GM12878 (cell line): Measurements from ENCODE around the gene MLLT3. TPM values are rescaled to one million over a fixed set of nuclear protein-coding genes. Genes with fewer than 3 reads are reported as not detected.

Experiments
- ATAC-seq: fragments of 200-7000 bp; cut with Tn5 transposase; 3 replicates; pipeline ENCODE4 v1.9.1; 2020; ENCODE audit warnings: mild to moderate bottlenecking, moderate library complexity
- BruUV-seq: library from RNA; stranded (reverse); fragments of 400-500 nt; replicated peaks from 2 replicates; lab custom pipeline; 2021; lab: Mats Ljungman, UMichigan
- CTCF ChIA-PET: fragments of 300-600 bp; sonication (Branson Sonifier 250); formaldehyde crosslinking; extraction: SDS; loops from one replicate; lab custom pipeline; 2021; ENCODE audit warnings: inconsistent platforms; lab: Yijun Ruan, JAX
- POLR2A ChIA-PET: fragments of 350-600 bp; formaldehyde crosslinking; extraction: SDS; loops from one replicate; lab custom pipeline; 2021; ENCODE audit warnings: inconsistent platforms; lab: Charles Lee
- RAD21 ChIA-PET: fragments of 300-600 bp; sonication (Branson Sonifier 250); formaldehyde crosslinking; loops from one replicate; lab custom pipeline; 2023; ENCODE audit warnings: antibody characterized with exemption; ENCODE audit not compliant: unreplicated experiment; lab: Charles Lee
- SMC1A ChIA-PET: fragments of 300-600 bp; sonication (Branson Sonifier 250); formaldehyde crosslinking; loops from one replicate; lab custom pipeline; 2023; ENCODE audit not compliant: unreplicated experiment, uncharacterized antibody; lab: Charles Lee
- DNase-seq: peaks from one replicate; pipeline ENCODE4 v3.0.0-alpha.2; 2011; ENCODE audit warnings: low read depth, low spot score
- FAIRE-seq: peaks from 3 replicates; lab custom pipeline; 2011; peaks lifted over from hg19 to GRCh38; lab: Jason Lieb, UNC
- H2AFZ ChIP-seq: 2 replicates; pipeline ENCODE4 v1.6.0; 2011; ENCODE audit warnings: low read depth, low read length, control low read depth; ENCODE audit not compliant: control insufficient read depth
- H3K27ac ChIP-seq: 2 replicates; pipeline ENCODE4 v1.5.1; 2011; ENCODE audit warnings: control low read depth; ENCODE audit not compliant: control insufficient read depth, insufficient read depth
- H3K27me3 ChIP-seq, 2 experiments: replicated peaks in 1 of 2; 2 replicates each; pipeline versions ENCODE4 v1.6.0 to v1.6.1; 2011; ENCODE audit warnings: low read length in 1 of 2; ENCODE audit not compliant: control insufficient read depth in 2 of 2, insufficient read depth in 2 of 2
- H3K36me3 ChIP-seq, 2 experiments: 2 replicates each; pipeline ENCODE4 v1.5.1; 2011; ENCODE audit warnings: low read length in 1 of 2; ENCODE audit not compliant: control insufficient read depth in 2 of 2, insufficient read depth in 2 of 2
- H3K4me1 ChIP-seq: 2 replicates; pipeline ENCODE4 v1.6.1; 2011; ENCODE audit warnings: mild to moderate bottlenecking, low read length, moderate library complexity, mixed read lengths; ENCODE audit not compliant: control insufficient read depth, insufficient read depth
- H3K4me2 ChIP-seq: 2 replicates; pipeline ENCODE4 v1.6.0; 2011; ENCODE audit warnings: control low read depth; ENCODE audit not compliant: control insufficient read depth, insufficient read depth
- H3K4me3 ChIP-seq: fragments of 200-600 bp; sonication (generic); 2 replicates; pipeline ENCODE4 v1.5.1; 2016
- H3K79me2 ChIP-seq: 2 replicates; pipeline ENCODE4 v1.6.0; 2011; ENCODE audit warnings: low read length; ENCODE audit not compliant: control insufficient read depth, insufficient read depth
- H3K9ac ChIP-seq: 2 replicates; pipeline ENCODE4 v1.8.0; 2011; ENCODE audit warnings: low read length, control low read depth, mixed read lengths; ENCODE audit not compliant: control insufficient read depth, insufficient read depth
- H3K9me3 ChIP-seq: replicated peaks from 3 replicates; pipeline ENCODE4 v1.5.1; 2011; ENCODE audit warnings: mild to moderate bottlenecking, low read length; ENCODE audit not compliant: control insufficient read depth, insufficient read depth
- H4K20me1 ChIP-seq: 2 replicates; pipeline ENCODE4 v1.6.0; 2011; ENCODE audit not compliant: control insufficient read depth, insufficient read depth
- ASH2L ChIP-seq: fragments of 300-600, 200-600 bp; sonication (generic); IDR thresholded peaks from 2 replicates; pipeline ENCODE4 v1.6.1; 2017; ENCODE audit warnings: low read depth, mild to moderate bottlenecking, borderline replicate concordance
- BCL11A ChIP-seq: IDR thresholded peaks from 2 replicates; pipeline ENCODE4 v1.6.1; 2011; ENCODE audit warnings: low read depth, low read length
- CEBPB ChIP-seq, 2 experiments: fragments of 150-350 bp in 1 of 2; IDR thresholded peaks; 2 replicates each; pipeline ENCODE4 v1.6.1; 2012 to 2014; ENCODE audit warnings: low read depth in 2 of 2, low read length in 2 of 2, borderline replicate concordance in 1 of 2, inconsistent platforms in 1 of 2
- CHD2 ChIP-seq: IDR thresholded peaks from 2 replicates; pipeline ENCODE4 v1.6.1; 2011; ENCODE audit warnings: low read depth, low read length, improper control_type of control experiment, borderline replicate concordance
- NFIC ChIP-seq: IDR thresholded peaks from 2 replicates; pipeline ENCODE4 v1.6.1; 2012; ENCODE audit warnings: low read depth, mild to moderate bottlenecking, inconsistent platforms, low read length, moderate library complexity
- NFYB ChIP-seq: IDR thresholded peaks from 2 replicates; pipeline ENCODE4 v1.6.1; 2011; ENCODE audit warnings: low read depth, mild to moderate bottlenecking, low read length, improper control_type of control experiment, moderate library complexity; ENCODE audit not compliant: insufficient read depth
- SREBF2 ChIP-seq: IDR thresholded peaks from 2 replicates; pipeline ENCODE4 v1.6.1; 2012; ENCODE audit warnings: mild to moderate bottlenecking, low read length
- STAT3 ChIP-seq: IDR thresholded peaks from 2 replicates; pipeline ENCODE4 v1.6.1; 2011; ENCODE audit warnings: low read depth, low read length, improper control_type of control experiment
- ZBTB11 ChIP-seq: fragments of 450-650 bp; formaldehyde crosslinking; IDR thresholded peaks from 2 replicates; pipeline ENCODE4 v1.5.0; 2022; ENCODE audit warnings: mild to moderate bottlenecking, missing genetic modification characterization
- WGBS: methylation state at CpG from one replicate; pipeline ENCODE4 v1.1.6; 2016; ENCODE audit warnings: low lambda C conversion rate; ENCODE audit not compliant: insufficient replicate concordance, insufficient coverage; ENCODE audit errors: missing lambda C conversion rate; 5-methylcytosine and 5-hydroxymethylcytosine counted together
- in situ Hi-C: fragments of 300-500 bp; cut with MboI; formaldehyde crosslinking; loops from 9 replicates; pipeline ENCODE4 v1.14.3; 2018; ENCODE audit warnings: mixed read lengths
- intact Hi-C: fragments of 100-400 bp; cut with micrococcal nuclease; formaldehyde crosslinking; loops from one replicate; pipeline ENCODE4 v1.14.2; 2022; ENCODE audit not compliant: unreplicated experiment
- polyA plus RNA-seq, 11 experiments: library from polyadenylated mRNA; depleted of rRNA in 4 of 11; unstranded in 6 of 11; stranded (reverse) in 5 of 11; fragments of >200 nt; fragmentation: Nextera tagmentation in 4 of 11; fragmentation: Illumina TruSeq in 1 of 11; extraction: Ambion mirVana in 4 of 11; extraction: Trizol in 1 of 11; gene quantifications; 1 replicate in 1 of 11; 2 replicates in 10 of 11; pipeline versions ENCODE4 v1.2.1 to v1.2.3, GENCODE V29; 2011 to 2016; ENCODE audit warnings: inconsistent platforms in 2 of 11, missing spikeins in 2 of 11, low read depth in 1 of 11
- total RNA-seq, 4 experiments: library from RNA; depleted of rRNA in 3 of 4; stranded (reverse); fragments of >200 nt in 3 of 4; fragmentation: Illumina TruSeq in 1 of 4; extraction: Trizol in 1 of 4; gene quantifications; 2 replicates each; pipeline versions ENCODE4 v1.2.1 to v1.2.3, GENCODE V29; 2013 to 2021
- TF ChIP-seq, protein P1 (sequence below): fragments of 450-650 bp; formaldehyde crosslinking; IDR thresholded peaks from 2 replicates; pipeline ENCODE4 v1.4.0; 2022; ENCODE audit warnings: mild to moderate bottlenecking, moderate library complexity

The MLLT3 gene
- total and polyA plus RNA-seq, 10 of the 15 experiments (the other 5 are each of a cell fraction or from before 2014, with no cell fraction given) = 17.7 to 72.3 (median 35.6) TPM

DNA sequence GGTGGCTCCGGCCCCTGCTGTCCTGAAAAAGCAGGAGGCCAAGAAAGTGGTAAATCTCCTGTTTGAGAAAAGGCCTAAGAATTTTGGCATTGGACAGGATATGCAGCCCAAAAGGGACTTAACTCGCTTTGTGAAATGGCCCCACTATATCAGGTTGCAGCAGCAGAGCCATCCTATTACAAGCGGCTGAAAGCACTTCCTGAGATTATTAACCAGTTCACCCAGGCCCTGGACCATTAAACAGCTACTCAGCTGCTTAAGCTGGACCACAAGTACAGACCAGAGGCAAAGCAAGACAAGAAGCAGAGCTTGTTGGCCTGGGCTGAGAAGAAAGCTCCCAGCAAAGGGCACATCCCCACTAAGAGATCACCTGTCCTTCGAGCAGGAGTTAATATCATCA, 89.7 kb downstream of the MLLT3 start:
- intact Hi-C loops (no loop called here), in situ Hi-C loops (no loop called here)
- Histone ChIP-seq H3K4me3 (no peak overlapping the region), H3K27ac (no peak overlapping the region), H3K36me3 (no peaks in the 10 kb centered on the region), H3K4me2 (no peak overlapping the region), H3K79me2 (peaks cover 10% of the 10 kb centered on the region), H3K27me3 (no peaks in the 10 kb centered on the region), H4K20me1 (no peaks in the 10 kb centered on the region), H2AFZ (no peak overlapping the region), H3K9ac (no peak overlapping the region), H3K4me1 (peaks cover 19% of the 10 kb centered on the region; the same call in 1 of the 2 replicates), H3K9me3 (no peaks in the 10 kb centered on the region; the same call in 2 of the 3 replicates)
- ChIA-PET RAD21 (interaction anchor here (1.4 kb wide), 1 partner anchor 90 kb away, joined by 3 read pairs; the partner anchor contains the start of gene MLLT3), CTCF (interaction anchor here (1.3 to 1.4 kb wide), 2 partner anchors 14 to 95 kb away, joined by 3 to 4 read pairs; no protein-coding TSS in a partner anchor), SMC1A (interaction anchor here (2.0 kb wide), 2 partner anchors 10 to 79 kb away, joined by 6 to 9 read pairs; no protein-coding TSS in a partner anchor), POLR2A (no interaction called here)
- BruUV-seq = no TSS peak
- no peak for FAIRE-seq
- TF ChIP-seq CEBPB (IDR thresholded peaks at IDR 0.05; ENCODE audit: borderline replicate concordance in 1 of 2, low read depth in 2 of 2, low read length in 2 of 2) (no peak), NFYB (no peak), BCL11A (no peak), ZBTB11 (CRISPR knock-in tag) (no peak), NFIC (no peak), SREBF2 (no peak), ASH2L (no peak), STAT3 (no peak), CHD2 (no peak)
- TF ChIP-seq, protein P1, sequence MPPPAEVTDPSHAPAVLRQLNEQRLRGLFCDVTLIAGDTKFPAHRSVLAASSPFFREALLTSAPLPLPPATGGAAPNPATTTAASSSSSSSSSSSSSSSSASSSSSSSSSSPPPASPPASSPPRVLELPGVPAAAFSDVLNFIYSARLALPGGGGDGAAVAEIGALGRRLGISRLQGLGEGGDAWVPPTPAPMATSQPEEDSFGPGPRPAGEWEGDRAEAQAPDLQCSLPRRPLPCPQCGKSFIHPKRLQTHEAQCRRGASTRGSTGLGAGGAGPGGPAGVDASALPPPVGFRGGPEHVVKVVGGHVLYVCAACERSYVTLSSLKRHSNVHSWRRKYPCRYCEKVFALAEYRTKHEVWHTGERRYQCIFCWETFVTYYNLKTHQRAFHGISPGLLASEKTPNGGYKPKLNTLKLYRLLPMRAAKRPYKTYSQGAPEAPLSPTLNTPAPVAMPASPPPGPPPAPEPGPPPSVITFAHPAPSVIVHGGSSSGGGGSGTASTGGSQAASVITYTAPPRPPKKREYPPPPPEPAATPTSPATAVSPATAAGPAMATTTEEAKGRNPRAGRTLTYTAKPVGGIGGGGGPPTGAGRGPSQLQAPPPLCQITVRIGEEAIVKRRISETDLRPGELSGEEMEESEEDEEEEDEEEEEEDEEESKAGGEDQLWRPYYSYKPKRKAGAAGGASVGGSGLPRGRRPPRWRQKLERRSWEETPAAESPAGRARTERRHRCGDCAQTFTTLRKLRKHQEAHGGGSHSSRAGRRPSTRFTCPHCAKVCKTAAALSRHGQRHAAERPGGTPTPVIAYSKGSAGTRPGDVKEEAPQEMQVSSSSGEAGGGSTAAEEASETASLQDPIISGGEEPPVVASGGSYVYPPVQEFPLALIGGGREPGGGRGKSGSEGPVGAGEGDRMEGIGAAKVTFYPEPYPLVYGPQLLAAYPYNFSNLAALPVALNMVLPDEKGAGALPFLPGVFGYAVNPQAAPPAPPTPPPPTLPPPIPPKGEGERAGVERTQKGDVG (CRISPR knock-in tag) = no peak
- WGBS = 81% methylated on average over 4 of the region's 4 CpGs
- ATAC-seq = no peak
- DNase-seq = no peak
